ENCODE measurements around the gene PDE2A.

PDE2A gene

DNA sequence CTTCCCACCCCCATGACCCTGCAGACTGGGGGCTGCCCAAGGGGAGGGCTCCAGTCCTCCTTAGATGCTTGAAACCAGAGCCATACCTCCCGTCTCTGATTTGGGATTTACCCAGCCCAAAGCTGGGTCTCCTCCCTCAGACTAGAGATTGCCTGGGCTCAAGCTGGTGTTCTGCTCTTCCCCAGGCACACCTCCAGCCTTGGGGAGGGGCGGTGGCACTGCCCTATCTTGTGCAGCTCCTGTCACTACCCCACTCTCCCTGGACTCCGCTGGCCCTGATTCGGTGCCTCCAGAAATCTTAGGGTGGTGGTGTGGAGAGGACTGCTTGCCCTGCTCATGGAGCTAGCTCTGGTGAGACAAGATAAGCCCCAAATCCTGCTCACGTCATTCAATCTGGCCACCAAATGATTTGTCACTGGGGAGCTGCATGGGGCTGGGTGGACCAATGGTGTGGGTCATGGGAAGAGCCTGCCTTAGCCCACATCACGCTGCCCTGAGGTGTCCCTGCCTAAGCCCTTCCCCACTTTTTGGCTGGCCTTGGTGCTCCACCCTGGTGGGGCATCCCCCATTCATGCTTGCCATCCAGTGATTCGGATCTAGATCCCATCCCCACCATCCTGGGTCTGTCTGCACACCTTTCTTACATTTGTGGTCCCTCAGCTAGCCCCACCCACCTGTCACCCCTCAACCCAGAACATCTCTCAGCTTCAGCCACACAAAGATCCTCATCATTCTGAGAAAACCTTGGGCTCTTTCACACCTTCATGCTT lies 87.7 kb downstream of the PDE2A start:
- DNase-seq, result no peak

DNA sequence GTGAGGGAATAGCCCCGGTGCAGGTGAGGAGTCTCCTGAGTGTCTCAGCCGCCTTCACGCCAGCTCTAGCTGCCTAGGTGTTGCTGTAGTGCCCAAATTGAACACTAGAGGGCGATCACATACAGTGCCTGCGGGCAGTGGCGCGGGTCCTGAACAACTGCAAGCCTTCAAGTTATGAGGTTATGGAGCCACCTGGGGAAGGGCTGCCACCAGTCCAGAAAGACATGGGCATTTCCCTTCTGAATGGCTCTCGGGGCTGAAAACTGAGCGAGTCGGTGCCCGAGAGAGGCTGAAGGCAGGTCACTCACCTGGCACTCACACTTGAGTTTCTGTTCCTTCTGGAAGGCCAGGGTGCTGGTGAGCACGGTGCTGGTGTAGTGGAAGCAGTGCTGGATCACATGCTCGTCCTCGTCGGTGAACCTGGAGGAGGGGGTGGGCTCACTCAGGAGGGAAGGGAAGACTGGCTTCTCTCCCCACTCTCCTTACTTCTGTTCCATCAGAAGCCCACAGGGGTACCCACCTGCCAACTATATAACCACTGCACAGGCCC lies 88.4 kb downstream of the PDE2A start:
- peak; percentile 81 for DNase-seq

DNA sequence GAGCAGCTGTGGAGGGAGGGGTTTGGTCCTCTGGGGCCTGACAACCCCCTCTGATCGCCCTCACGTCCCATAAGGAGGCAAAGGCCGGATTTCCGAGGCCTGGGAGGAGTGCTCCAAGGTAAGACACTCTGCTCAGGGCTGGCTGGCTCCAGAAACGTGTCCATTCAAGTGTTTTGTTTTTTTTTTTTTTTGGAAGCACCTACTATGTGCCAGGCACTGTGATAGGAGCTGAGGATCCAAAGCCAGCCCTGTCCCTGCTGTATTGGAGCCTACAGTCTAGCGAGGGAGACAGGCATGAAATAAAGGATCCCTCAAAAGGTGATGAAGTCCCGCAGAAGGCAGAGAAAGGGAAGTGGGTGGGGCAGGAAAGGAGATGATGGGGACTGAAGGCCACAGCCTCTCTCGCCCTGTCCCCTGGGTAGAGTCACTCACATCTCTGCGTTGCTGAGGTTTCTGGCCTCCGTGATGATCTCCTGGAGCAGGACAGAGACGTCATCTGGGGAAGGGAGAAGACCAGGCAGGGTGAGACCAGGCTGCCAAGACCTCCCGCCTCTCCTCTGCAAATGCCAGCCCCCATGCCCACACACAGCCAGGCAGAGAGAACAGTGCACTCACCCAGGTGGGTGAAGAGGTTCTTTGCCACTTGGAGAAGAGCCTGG lies 89.2 kb downstream of the PDE2A start:
- DNase-seq, result no peak

DNA sequence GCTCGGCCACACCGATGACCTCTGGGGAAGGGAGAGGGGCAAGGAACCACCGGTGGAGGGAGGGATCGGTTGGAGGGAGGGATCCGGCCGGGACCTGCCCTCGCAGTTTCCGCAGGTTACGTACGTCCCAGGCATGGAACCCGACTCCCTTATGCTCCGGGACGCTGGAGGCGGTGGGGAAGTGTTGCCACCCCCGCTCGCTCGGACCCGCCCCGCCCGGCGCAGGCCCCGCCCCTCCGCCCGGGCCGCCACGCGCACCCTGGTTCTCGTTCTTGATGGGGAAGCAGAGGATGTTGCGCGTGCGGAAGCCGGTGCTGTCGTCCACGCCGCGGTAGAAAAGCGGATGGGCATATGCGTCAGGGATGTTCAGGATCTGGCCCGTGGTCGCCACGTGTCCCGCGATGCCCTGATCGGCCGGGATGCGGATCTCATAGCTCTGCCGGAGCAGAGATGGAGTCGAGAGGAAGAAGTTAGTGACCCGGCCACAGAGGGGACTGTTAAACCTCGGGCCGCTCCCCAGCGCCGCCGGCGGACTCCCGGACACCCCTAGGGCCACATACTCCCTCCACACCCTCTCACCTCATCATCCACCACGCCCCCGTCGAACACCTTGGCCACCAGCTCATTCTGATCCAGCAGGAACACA lies 89.8 kb downstream of the PDE2A start:
- no peak for DNase-seq

DNA sequence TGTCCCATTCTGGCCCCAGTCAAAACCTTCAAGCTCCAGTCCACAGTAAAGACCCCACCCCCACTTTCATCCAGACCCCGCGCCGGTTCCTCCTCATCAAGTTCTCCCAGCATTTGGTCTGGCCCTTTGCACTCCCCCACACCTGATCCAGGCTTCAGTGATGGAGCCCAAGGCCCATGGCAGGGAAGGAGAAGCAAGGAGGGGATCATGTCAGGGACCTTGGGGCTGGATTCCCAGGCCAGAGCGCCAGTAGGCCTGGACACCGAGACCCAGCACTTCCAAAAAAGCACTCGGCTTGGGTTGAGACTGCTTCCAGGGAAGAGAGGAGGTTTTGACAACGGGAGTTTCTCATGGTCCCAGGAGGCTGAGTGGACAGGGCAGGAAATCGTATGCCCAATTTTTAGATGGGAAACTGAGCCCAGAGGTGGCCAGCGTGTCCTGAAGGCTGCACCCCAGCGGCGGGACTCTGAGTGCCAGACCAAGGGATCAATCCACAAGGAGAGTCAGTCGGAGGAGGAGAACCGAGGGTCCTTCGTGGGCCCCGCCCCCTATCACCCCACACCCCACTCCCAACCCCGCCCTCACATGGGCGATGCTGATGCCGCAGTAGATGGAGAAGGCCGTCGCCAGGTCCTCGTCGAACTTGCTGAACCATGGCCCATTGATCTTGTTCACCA lies 90.5 kb downstream of the PDE2A start:
- no peak for DNase-seq

DNA sequence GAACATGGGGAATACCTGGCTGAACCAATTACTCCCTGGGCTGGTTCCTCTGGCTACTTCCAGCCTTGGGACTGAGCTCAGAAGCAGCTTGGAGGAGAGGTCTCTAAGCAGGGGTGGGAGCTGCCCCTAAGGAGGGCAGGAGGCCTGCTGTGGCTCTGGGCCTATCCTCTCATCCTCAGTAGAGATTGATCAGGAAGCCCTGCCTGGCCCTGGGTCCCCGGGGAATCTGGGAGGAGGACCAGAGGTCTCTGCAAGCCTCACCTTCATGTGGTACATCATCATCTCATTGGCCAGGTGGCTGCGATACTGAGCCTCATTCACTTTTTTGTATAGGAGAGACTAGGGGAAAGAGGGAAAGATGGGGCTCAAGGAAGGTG lies 91.1 kb downstream of the PDE2A start:
- DNase-seq, result no peak

DNA sequence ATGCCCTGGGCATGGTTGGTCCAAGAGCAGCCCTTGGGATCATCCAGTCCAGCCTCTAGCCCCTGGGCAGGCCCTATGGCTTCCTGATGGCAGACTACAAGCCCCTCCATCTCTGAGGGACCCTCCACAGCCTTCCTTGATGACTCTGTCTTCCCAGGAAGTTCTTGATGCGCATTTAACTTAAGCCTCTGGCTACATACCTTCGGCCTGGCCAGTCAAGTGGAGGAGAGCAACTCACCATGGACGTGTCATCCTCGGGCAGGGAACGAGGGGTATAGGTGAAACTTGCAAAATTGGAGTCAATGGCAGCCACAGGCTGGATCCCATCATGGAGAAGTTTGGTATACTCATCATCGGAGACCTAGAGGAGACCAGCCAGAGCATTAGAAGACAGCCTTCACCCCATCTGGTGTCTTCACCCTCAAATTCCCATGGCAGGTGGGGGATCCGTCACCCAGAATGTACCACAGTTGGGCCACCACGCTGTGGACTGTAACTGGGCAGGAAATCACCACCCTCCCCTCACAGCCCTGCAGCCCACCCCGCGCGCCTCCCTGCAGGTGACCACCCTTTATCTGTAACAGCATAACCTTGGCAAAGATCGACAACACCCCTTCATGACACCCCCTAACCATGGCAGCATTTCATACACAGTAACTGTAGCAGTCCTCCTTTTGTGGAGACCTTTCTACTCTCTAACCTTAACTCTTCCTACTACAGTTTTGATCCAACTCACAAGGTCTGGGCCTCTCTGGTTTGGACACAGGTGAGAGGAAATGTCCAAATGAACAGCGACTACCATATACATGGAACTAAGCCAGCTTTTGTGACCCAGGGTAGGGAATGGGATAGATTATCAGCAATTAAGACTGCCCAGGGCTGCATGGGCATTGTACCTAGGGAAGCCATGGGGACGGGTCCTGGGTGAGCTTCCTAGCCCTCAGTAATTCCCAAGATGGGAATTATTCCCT lies 91.7 kb downstream of the PDE2A start:
- DNase-seq, result no peak

DNA sequence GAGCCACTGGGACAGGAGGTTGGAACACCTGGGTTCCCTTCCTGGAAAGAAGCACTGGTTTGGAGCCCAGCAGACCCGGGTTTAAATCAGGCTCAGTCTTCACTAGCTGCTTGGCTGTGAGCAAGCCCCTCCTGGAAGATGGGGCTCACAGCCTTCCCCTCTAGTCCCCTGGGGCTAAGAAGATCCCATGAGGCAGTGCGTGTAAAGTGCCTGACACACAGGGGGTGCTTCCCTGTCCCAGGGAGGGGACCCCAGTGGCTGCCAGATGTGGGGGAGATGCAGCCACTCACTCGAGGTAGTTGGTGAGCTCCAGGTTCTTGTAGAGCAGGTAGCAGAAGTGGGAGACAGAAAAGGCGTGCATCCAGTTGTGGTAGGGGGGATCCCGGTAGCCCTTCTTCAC lies 93.2 kb downstream of the PDE2A start:
- DNase-seq, result no peak

DNA sequence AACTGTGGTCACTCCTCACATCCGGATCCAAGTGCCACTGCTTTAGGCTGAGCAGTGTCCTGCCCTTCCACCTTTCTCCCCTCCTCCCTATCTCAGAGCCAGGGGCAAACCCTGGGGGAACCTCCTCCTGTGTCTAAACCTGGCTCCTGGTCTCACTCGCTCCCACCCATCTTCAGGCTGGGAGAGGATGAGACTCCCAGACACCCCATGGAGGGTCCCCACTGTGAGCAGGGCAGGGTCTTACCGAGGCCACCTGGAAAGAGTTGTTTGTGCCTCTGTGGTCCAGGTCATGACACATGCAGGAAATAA lies 93.6 kb downstream of the PDE2A start:
- DNase-seq, result no peak

DNA sequence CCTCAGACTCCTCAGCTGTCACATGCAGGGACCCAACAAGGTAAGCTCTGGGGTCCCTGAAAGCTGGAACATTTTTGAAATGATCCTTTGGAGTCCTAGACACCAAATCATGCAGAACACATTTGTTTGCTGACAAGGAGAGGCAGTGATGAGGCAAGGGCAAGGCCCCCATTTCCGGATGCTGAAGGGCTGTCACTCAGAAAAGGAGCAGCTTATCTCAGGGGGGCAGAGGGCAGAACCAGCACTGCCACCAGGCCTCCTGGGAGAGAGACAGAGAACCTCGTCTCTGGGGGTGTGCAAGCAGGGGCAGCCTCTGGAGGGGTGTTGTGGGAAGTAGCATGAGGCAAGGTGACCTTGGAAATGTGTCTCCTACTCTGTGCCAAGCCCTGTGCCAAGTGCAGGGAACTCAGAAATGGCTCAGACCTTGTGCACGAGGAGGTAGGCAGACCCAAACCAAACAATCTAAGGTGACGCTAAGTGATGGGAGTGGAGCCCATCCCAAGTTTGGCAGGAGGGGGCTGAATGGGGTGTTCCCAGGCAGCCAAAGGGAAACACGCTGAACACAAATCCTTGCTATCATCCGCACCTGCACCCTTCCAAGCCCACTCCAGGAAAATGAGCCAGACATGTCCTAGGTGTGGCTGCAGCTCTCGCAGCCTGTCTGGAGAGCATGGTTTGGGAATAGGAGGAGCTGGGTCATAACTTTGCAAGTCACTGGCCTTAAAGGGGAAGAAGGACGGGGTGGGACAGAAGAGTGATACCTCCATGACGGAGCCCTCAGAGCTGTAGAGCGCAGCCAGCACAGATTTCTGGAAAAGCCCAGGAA lies 94.2 kb downstream of the PDE2A start:
- DNase-seq, result no peak

DNA sequence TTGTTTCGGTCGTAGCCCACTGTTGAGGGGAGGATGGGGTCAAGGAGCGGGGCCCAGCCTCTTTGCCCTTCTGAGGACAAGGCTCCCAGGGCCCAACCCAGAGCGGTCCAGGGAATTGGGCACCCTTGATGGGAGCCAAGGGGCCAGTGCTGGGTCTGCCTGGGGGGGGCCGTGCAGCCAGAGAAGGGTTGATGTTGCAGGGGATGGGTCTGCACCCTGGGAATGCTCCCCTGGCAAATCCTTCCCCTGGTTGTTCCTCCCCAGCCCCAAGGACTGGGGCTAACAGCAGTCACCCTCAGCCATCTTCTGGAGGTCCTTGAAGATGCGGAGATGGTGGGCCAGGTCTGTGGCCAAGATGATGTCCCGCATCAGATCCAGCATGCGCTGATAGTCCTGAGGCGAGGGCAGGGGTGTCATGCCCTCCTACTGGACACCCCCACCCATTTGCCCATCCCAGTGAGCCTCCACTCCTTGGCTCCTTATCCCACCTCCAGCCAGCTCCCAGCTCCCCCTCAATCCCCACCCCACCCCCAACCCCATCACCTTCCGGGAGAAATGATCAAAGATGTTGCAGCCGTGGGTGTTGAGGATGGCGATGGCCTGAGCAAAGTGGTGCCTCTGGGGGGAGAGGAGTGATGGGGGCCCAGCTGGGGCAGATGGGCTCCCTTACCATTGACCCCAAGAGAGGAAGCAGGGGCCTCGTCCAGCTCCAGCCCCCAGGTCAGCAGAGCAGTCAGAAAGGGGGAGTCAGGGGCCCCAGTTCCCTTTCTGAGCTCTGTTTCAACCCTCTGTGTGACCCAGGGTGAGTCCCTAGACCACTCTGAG lies 95.0 kb downstream of the PDE2A start:
- no peak for DNase-seq

DNA sequence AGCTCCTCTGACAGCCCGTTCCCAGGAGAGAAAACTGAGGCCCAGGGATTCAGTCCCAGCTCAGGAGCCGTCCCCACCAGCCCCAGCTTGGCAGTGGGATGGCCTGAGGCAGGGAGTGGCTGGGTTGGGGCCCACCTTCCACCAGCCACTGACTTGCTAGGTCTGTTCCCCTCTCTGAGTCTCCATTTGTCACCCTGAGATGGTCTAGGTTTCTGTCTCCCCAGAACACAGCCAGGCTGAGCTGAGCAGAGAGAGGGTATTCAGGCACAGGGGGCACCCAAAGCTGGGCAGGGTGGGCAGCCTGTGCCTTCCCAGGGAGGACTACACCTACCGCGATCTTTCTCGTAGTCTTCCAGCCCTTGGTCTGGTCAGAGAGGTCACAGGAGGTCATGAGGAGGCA lies 95.7 kb downstream of the PDE2A start:
- DNase-seq, result no peak

DNA sequence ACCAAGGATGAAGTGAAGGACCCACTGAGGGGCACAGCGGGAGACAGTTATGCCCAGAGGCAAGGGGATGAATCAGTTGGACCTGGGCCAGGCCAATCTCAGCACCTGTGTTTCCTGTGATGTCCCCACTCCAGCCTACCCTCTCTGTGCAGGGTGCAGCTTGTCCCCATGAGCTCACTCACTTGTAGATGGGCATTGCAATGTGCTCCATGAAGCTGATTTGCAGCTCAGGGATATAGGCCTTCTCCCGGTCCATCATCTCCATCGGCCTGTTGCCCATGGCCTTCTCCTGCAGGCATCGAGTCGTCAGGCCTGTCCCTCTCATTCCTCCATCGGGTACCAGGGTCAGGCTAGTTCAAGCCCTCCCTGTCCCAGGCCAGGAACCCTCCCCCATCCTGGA lies 96.2 kb downstream of the PDE2A start:
- DNase-seq, result no peak

DNA sequence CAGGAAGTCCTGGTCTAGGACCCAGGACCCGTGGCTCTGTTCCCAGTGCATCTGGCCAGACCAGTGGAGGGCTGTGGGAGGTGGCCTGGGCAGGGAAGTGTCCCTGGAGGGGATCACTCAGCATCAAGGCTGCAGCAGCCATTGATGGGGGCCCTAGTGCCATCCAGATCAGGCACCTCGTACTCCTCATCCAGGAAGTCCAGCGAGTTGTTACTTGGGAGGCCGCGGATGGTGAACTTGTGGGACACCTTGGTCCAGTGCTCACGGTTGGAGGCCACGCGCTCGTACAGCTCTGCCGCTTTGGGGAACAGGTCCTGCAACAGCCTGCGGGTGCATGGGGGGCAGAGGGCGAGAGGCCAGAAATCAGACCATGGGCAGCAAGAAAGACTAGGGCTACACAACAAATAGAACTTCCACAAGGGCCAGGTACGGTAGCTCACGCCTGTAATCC lies 96.9 kb downstream of the PDE2A start:
- no peak for DNase-seq

DNA sequence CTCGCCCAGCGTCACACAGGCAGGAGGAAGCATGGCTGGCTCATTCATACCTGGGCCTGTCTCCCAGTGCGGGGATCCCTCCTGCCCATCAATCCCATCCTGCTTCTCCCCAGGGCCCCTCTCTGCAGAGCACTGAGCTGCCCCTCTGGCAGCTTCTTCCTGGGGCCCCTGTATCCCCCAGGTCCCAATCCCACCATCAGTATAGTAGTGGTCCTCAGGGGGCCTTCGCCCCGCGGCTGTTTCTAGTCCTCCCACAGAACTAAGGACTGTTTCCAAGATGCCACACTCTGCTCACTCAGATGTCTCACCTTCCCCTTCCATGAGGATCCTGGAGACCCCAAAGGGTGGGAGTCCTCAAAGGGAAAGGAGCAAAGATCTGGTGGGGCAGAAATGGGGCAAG lies 97.6 kb downstream of the PDE2A start:
- DNase-seq, result no peak

DNA sequence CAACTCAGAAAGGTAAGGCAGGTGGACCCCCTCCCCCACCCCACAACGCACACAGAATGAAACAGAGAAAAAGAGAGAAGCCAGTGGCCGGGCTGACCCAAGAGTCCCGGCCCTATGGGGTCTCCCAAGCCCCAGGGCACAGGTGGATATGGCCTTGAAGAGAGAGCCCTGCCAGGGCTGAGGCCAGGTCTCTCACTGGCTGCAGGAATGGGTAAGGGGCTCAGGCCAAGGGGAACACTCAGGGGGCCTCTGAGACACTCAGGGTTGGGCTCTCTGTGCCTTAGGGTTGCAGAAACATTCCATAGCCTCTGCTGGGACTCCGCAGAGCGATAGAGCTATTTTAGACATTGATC lies 98.0 kb downstream of the PDE2A start:
- DNase-seq, result no peak

DNA sequence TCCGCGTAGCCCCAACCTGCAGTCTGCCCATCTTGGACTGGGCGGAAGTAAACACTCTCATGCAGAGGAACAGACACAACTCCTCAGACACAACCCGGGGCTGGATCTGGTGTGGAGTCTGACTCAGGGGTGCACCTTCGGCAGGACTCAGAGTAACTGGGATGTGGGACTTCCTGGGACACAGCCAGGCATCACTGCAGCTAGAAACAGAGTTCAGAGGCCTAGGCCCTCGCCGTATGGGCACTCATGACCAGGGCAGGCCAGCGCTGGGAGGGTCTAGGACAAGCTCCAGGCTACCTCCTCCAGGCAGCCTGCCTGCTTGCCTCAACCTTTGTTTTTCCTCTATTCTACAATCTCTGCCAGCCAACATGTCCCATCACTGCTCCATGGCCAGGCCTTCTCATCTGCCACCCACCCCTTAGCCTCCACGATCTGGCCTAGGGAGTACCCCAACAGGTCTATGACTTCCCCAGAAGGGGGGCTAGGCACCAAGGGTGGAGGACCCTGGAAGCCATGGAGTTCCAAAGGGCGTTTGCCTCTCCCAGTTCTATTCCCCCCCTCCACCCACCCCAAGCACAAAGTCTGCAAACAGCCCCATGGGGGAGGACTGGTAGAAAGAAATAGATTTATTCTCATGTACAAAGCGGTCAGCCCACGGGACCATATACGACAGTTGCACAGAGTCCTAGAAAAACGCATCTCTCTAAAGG lies 98.5 kb downstream of the PDE2A start:
- DNase-seq, result no peak

DNA sequence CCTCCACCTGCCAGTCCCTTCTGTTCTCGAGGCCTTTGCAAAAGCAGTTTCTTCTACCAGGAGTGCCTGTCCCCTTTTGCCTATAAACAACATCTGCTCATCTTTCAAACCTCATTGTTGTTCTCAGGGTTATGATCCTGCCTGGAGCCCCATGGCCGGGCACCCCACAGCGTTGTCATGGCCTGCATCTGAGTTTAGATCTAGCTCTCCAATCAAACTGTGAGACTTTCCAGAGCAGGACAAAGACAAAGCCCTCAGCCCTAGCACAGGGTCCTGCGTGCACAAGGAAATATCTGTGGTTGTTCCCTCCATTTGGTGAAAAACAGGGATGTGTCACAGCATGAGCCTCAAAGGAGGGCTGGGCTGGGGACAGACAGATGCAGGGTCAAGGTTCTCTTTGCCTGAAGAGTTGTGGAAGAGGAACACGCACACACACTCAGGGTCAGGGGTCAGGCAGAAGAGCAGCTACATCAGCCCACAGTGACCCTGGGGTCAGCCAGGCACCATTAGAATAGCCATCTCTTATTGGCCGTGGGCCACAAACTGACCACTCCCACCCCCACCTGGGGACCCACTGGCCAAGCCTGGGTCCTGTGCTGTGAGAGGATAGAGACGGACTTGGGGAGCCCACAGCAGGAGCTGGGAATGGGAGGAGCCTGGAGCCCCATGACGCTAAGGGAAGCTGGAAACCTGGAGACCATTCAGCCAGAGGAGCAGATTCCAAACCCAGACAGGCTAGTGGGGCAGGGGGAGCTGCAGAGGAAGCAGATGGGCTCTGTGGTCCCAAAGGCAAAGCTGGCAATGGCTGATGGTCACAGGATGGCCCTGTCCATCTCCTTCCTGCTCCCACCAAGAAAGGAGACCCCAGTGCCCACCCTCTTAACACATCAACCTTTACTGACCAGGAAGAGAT lies 99.4 kb downstream of the PDE2A start:
- no peak for DNase-seq

All from NCI-H1092 (cell line).